Measurements from ENCODE around the gene MYO1D. TPM values are rescaled to one million over a fixed set of nuclear protein-coding genes. Genes with fewer than 3 reads are reported as not detected.
A peak's percentile ranks its signal among the peaks of the same experiment; 100 is the strongest.

MYO1D gene
- total and polyA plus RNA-seq, 2 of the 13 experiments (the other 11 are each of a cell fraction or from before 2014, with no cell fraction given) = 13.2 to 17.3 TPM

DNA sequence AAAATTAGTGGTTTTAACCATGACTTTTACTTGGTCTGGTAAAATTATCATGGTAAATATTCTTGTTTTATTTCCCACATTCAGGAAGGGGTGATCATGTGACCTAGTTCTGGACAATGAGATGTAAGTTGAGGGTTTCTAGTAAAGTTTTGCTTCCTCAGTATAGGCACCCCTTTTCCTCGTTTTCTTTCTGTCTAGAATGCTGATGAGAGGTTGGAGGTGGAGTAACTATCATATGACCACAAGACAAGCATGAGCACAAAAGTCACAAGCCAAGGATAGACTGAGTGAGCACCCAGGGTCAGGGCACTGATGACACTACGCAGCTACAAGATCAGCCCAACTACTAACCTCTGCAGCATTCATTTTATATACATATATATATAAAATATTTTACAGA is 53.9 kb downstream of the MYO1D start:
- no peaks in the 10 kb centered on the region for H3K9me3 ChIP-seq (ENCODE audit: low read length)
- FAIRE-seq (no peak), ATAC-seq (no peak), DNase-seq (ENCODE audit: low spot score) (no peak)
- in situ Hi-C loops (cut with HindIII; ENCODE audit: extremely low pct_ligation_motif_present, low pct_unique_long_range_greater_than_20kb) = no loop called here
- intact Hi-C loops (cut with micrococcal nuclease; ENCODE audit: unreplicated experiment) = no loop called here
- peaks cover 6% of the 10 kb centered on the region for H3K4me1 ChIP-seq (ENCODE audit: insufficient read depth, low read length)
- H3K4me2 ChIP-seq (ENCODE audit: low read depth, low read length) = peak overlapping the region; percentile 80
- WGBS (ENCODE audit: low lambda C conversion rate) = 38% methylated on average over 2 of the region's 2 CpGs
- H2AFZ ChIP-seq (ENCODE audit: low read length) = peak overlapping the region; percentile 78
- peak overlapping the region; percentile 9 for H3K27ac ChIP-seq (ENCODE audit: extremely low read length, insufficient read depth, low read length)
- H4K20me1 ChIP-seq (ENCODE audit: insufficient read depth, low read length) = no peaks in the 10 kb centered on the region
- ChIA-PET CTCF (ENCODE audit: low intra/inter-chr PET ratio, low total read pairs) (no interaction called here), POLR2A (no interaction called here)
- no peaks in the 10 kb centered on the region for H3K27me3 ChIP-seq (ENCODE audit: control insufficient read depth in 1 of 2, insufficient read depth in 2 of 2, low read length in 2 of 2)
- peak overlapping the region; percentile 60 for H3K9ac ChIP-seq (ENCODE audit: insufficient read depth, low read depth, low read length)
- H3K4me3 ChIP-seq (replicated peaks in 1 of 3; ENCODE audit: insufficient read depth in 1 of 3, low read depth in 2 of 3, low read length in 3 of 3) = peak overlapping the region; percentile 50 to 69 (median 64)
- no peaks in the 10 kb centered on the region for H3K79me2 ChIP-seq (ENCODE audit: insufficient read depth, low read length)
- TF ChIP-seq PHF20 (CRISPR knock-in tag; IDR thresholded peaks at IDR 0.05) = no peak
- TF ChIP-seq HNRNPH1 (optimal IDR thresholded peaks at IDR 0.05; ENCODE audit: low read depth, low read length) = no peak
- TF ChIP-seq SMAD9 (CRISPR knock-in tag; IDR thresholded peaks at IDR 0.05) = no peak
- TF ChIP-seq SAP130 (CRISPR knock-in tag; IDR thresholded peaks at IDR 0.05; ENCODE audit: low read depth) = peak; percentile 27; the same call in 1 of the 2 replicates
- no peak for TF ChIP-seq RBAK (CRISPR knock-in tag; IDR thresholded peaks at IDR 0.05)
- no peak for TF ChIP-seq ZNF367 (CRISPR knock-in tag; IDR thresholded peaks at IDR 0.05; ENCODE audit: borderline replicate concordance)
- TF ChIP-seq MATR3 (CRISPR knock-in tag; IDR thresholded peaks at IDR 0.05) = no peak
- no peak for TF ChIP-seq ZBTB7B (CRISPR knock-in tag; IDR thresholded peaks at IDR 0.05)
- no peak for TF ChIP-seq MXI1 (IDR thresholded peaks at IDR 0.05; ENCODE audit: borderline replicate concordance, low read depth, low read length)
- TF ChIP-seq ARNT2 (CRISPR knock-in tag; IDR thresholded peaks at IDR 0.05; ENCODE audit: low read depth) = no peak
- TF ChIP-seq IRF9 (CRISPR knock-in tag; IDR thresholded peaks at IDR 0.05; ENCODE audit: borderline replicate concordance) = no peak
- TF ChIP-seq GABPA (IDR thresholded peaks at IDR 0.05; ENCODE audit: low read depth, low read length) = no peak
- no peak for TF ChIP-seq GABPA (CRISPR knock-in tag; IDR thresholded peaks at IDR 0.05; ENCODE audit: low read depth)
- TF ChIP-seq RAD51 (IDR thresholded peaks at IDR 0.05; ENCODE audit: borderline replicate concordance) = peak; percentile 23; the same call in 1 of the 2 replicates
- TF ChIP-seq THAP7 (CRISPR knock-in tag; IDR thresholded peaks at IDR 0.05) = no peak
- TF ChIP-seq NR2F6 (IDR thresholded peaks at IDR 0.05) = no peak
- 0 out of 2 replicates have a peak, but pooled peaks have one; percentile 9 for TF ChIP-seq NR2F6 (CRISPR knock-in tag; IDR thresholded peaks at IDR 0.05)
- TF ChIP-seq MNT (IDR thresholded peaks at IDR 0.05) = no peak
- no peak for TF ChIP-seq ZNF720 (CRISPR knock-in tag; IDR thresholded peaks at IDR 0.05)
- TF ChIP-seq ARHGAP35 (CRISPR knock-in tag; IDR thresholded peaks at IDR 0.05; ENCODE audit: borderline replicate concordance) = no peak
- TF ChIP-seq HIVEP1 (CRISPR knock-in tag; IDR thresholded peaks at IDR 0.05) = no peak
- no peak for TF ChIP-seq SKIL (CRISPR knock-in tag; IDR thresholded peaks at IDR 0.05; ENCODE audit: borderline replicate concordance)
- TF ChIP-seq RFXAP (CRISPR knock-in tag; IDR thresholded peaks at IDR 0.05; ENCODE audit: borderline replicate concordance) = no peak
- no peaks in the 10 kb centered on the region for H3K36me3 ChIP-seq (replicated peaks in 1 of 2; ENCODE audit: control insufficient read depth in 1 of 2, insufficient read depth in 2 of 2, low read length in 2 of 2)
- BruUV-seq (replicated peaks) = no TSS peak

Measured in HepG2 (cell line).